ENCODE data around the gene RPS6KB1.

DNA sequence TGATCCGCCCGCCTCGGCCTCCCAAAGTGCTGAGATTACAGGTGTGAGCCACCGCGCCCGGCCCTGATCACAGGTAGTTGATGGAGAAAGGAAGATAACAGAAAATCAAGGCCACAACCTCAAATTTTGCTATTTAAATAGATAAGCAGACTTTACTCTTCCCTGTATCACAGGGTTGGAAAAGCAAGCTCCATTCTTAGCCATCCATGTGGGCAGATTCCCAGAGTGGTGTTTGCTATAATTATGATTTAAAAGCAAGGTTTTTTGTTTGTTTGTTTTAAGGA, 44.6 kb upstream of the RPS6KB1 start:
- TF ChIP-seq CTCF (IDR thresholded peaks at IDR 0.05) (no peak), POLR2A (IDR thresholded peaks at IDR 0.05) (no peak)

Data from body of pancreas (tissue), 4 donors.